ENCODE results near the gene TMEM141. TPM values are rescaled to one million over a fixed set of nuclear protein-coding genes. Genes with fewer than 3 reads are reported as not detected.
A peak's percentile ranks its signal among the peaks of the same experiment; 100 is the strongest.
"Not testable (repeated sequence)": the region's sequence is repeated elsewhere in the genome, so short reads cannot be mapped to it uniquely, and the experiment has no call there.

TMEM141 gene
- total RNA-seq, 4 donors from 2014 or later: 60.7 to 70.8 (median 66.9) TPM

DNA sequence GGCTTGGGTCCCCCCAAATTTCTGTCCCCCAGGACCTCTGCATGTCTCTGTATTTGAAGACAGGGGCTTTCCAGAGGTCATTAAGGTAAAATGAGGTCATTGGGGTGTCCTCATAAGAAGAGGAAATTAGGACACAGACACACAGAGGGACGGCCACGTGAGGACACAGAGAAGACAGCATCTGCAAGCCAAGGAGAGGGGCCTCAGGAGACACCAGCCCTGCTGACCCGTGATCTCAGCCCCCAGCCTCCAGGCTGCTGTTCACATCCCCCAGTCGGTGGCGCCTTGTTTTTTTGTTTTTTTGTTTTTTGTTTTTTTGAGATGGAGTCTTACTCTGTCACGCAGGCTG, 3.8 kb downstream of the TMEM141 start:
- 59 to 67% methylated on average over 6 of the region's 6 CpGs for WGBS, 2 donors
- TF ChIP-seq POLR2A (IDR thresholded peaks at IDR 0.05) (no peak), EP300 (IDR thresholded peaks at IDR 0.05) (no peak)
- TF ChIP-seq, protein P1, sequence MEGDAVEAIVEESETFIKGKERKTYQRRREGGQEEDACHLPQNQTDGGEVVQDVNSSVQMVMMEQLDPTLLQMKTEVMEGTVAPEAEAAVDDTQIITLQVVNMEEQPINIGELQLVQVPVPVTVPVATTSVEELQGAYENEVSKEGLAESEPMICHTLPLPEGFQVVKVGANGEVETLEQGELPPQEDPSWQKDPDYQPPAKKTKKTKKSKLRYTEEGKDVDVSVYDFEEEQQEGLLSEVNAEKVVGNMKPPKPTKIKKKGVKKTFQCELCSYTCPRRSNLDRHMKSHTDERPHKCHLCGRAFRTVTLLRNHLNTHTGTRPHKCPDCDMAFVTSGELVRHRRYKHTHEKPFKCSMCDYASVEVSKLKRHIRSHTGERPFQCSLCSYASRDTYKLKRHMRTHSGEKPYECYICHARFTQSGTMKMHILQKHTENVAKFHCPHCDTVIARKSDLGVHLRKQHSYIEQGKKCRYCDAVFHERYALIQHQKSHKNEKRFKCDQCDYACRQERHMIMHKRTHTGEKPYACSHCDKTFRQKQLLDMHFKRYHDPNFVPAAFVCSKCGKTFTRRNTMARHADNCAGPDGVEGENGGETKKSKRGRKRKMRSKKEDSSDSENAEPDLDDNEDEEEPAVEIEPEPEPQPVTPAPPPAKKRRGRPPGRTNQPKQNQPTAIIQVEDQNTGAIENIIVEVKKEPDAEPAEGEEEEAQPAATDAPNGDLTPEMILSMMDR (IDR thresholded peaks at IDR 0.05): no peak
- no peak overlapping the region for H3K4me3 ChIP-seq
- no peaks in the 10 kb centered on the region for H3K9me3 ChIP-seq
- DNase-seq (ENCODE audit: low spot score in 2 of 2): no peak
- peaks cover 0 to 22% (median 0%) of the 10 kb centered on the region in 3 donors for H3K36me3 ChIP-seq
- H3K4me1 ChIP-seq: peaks cover 0 to 50% (median 21%) of the 10 kb centered on the region in 4 donors
- peaks cover 0 to 37% of the 10 kb centered on the region in 2 donors for H3K27me3 ChIP-seq
- H3K27ac ChIP-seq: no peak overlapping the region

DNA sequence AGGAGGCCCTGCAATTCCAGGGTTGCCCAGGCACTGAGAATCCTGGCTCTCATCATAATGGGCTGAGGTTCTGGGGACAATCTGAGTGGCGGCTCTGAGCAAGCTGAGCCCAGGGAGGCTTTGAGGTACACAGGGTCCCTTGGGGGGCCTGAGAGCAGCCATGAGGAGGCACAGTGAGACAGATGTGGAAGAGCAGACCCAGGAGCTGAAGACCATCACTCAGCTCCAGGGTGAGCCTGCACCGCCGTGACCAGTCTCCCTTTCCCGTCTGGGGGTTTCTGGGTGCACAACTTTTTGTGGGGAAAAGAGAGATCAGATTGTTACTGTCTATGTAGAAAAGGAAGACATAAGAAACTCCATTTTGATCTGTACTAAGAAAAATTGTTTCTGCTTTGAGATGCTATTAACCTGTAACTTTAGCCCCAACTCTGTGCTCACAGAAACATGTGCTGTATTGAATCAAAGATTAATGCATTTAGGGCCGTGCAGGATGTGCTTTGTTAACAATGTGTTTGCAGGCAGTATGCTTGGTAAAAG, 5.2 kb downstream of the TMEM141 start, which contains the start of gene CCDC183:
TSS of gene CCDC183 (plus strand) at position 101 of the 537 bp plus-strand sequence. CDS start at position 161, 60 bp downstream.
- no peak for DNase-seq (ENCODE audit: low spot score in 2 of 2)
- WGBS, 2 donors: 41 to 51% methylated on average over 5 of the region's 5 CpGs

DNA sequence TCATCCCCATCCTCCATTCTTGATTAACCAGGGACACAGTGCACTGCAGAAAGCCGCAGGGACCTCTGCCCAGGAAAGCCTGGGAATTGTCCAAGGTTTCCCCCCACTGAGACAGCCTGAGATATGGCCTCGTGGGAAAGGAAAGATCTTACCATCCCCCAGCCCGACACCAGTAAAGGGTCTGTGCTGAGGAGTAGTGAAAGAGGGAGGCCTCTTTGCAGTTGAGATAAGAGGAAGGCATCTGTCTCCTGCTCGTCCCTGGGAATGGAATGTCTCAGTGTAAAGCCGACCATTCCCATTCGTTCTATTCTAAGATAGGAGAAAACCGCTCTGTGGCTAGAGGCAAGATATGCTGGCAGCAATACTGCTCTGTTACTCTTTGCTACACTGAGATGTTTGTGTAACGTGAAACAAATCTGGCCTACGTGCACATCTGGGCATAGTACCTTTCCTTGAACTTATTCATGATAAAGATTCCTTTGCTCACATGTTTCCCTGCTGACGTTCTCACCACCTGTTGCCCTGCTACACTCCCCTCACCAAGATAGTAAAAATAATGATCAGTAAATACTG, 5.7 kb downstream of the TMEM141 start:
- Histone ChIP-seq H3K36me3 (peaks cover 0 to 22% (median 0%) of the 10 kb centered on the region in 3 donors), H3K4me1 (peaks cover 0 to 54% (median 22%) of the 10 kb centered on the region in 4 donors), H3K27me3 (peaks cover 0 to 56% of the 10 kb centered on the region in 2 donors)
- not testable (repeated sequence) for H3K27ac ChIP-seq; H3K9me3 ChIP-seq; DNase-seq (ENCODE audit: low spot score in 2 of 2); H3K4me3 ChIP-seq
- WGBS, 2 donors: 8 to 10% methylated on average over 10 of the region's 10 CpGs

More for the DNA sequence above, 5.2 kb downstream of the TMEM141 start, which contains the start of gene CCDC183:
- Histone ChIP-seq H3K4me3 (no peak within 1 kb of the TSS), H3K4me1 (peaks cover 0 to 56% (median 25%) of the 10 kb centered on the region in 4 donors), H3K36me3 (peaks cover 0 to 22% (median 0%) of the 10 kb centered on the region in 3 donors), H3K9me3 (no peaks in the 10 kb centered on the region), H3K27ac (no peak within 1 kb of the TSS), H3K27me3 (peaks cover 0 to 50% of the 10 kb centered on the region in 2 donors)
- no peak for TF ChIP-seq POLR2A (IDR thresholded peaks at IDR 0.05)
- TF ChIP-seq, protein P1 (IDR thresholded peaks at IDR 0.05): no peak
- no peak for TF ChIP-seq EP300 (IDR thresholded peaks at IDR 0.05)

DNA sequence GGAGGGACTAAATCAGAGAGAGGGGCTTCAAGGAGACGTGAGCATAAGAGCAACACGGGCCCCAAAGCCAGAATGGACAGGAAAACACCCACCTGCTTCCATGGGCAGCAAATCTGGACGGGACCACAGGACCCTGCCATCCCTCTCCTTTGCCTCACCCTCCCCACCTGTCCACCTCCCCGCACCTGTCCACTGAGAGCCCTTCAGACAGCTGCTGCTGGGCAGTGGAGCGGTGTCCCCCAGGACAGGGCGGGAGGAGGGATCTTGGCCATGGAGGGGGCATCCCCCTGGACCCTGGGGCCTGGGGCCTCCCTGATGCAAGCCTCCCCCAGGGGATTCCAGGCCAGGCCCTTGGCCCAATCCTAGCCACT, 7.5 kb downstream of the TMEM141 start:
- no peak for DNase-seq (ENCODE audit: low spot score in 2 of 2)
- Histone ChIP-seq H3K4me3 (no peak overlapping the region), H3K36me3 (peaks cover 0 to 12% (median 0%) of the 10 kb centered on the region in 3 donors), H3K27me3 (peaks cover 0 to 64% of the 10 kb centered on the region in 2 donors), H3K9me3 (no peaks in the 10 kb centered on the region), H3K4me1 (peaks cover 0 to 35% (median 17%) of the 10 kb centered on the region in 4 donors), H3K27ac (no peak overlapping the region)
- 73 to 84% methylated on average over 6 of the region's 6 CpGs for WGBS, 2 donors
- TF ChIP-seq POLR2A (IDR thresholded peaks at IDR 0.05) (no peak), EP300 (IDR thresholded peaks at IDR 0.05) (no peak)
- TF ChIP-seq, protein P1 (IDR thresholded peaks at IDR 0.05): no peak

DNA sequence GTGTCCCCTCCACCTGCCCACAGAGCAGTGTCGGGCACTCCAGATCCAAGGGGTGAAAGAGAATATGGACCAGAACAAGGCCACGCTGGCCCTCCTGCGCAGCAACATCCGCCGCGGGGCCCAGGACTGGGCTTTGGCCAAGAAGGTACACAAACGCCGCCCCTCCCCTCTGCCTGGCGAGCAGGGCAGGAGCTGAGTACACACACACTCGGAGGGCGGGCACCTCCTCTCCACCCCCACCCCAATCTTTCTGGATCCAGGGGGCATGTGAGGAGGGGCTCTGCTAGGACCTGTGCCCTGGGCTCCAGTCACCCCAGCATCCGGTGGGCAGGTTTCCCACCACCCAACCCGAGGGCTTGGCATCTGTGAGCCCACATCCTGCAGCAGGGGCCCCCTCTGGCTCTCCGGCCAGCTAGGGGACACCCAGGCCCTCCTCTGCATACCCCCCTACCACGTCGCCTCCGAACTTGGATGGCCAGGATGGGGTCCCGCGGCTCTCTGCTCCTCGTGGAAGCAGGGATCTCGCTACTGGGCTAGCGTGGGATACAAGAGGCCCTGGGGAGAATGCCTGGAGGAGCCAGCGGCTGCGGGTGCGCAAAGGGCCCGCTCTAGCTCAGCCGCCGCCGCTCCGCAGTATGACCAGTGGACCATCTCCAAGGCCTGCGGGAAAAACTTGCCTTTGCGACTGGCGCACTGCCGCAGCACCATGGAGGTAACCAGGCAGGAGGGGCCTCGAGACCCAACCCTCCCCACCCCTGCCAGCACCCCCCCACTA, 8.1 kb downstream of the TMEM141 start:
- H3K27ac ChIP-seq: no peak overlapping the region
- TF ChIP-seq, protein P1 (IDR thresholded peaks at IDR 0.05): no peak
- TF ChIP-seq EP300 (IDR thresholded peaks at IDR 0.05) (no peak), POLR2A (IDR thresholded peaks at IDR 0.05) (no peak)
- peaks cover 0 to 9% (median 0%) of the 10 kb centered on the region in 3 donors for H3K36me3 ChIP-seq
- peaks cover 0 to 35% (median 17%) of the 10 kb centered on the region in 4 donors for H3K4me1 ChIP-seq
- 27 to 35% methylated on average over 21 to 27 of the region's 35 CpGs for WGBS, 2 donors
- DNase-seq (ENCODE audit: low spot score in 2 of 2): no peak
- H3K4me3 ChIP-seq: peak overlapping the region in 2 of 4 donors; percentile 32 to 47
- peaks cover 0 to 64% of the 10 kb centered on the region in 2 donors for H3K27me3 ChIP-seq
- H3K9me3 ChIP-seq: no peaks in the 10 kb centered on the region
